Mononuclear cell (primary cell): ENCODE measurements around the gene RELL2. TPM values are rescaled to one million over a fixed set of nuclear protein-coding genes. Genes with fewer than 3 reads are reported as not detected.

Experiments used
- total RNA-seq: library from RNA; depleted of rRNA; stranded (reverse); fragments of >200 nt; gene quantifications from one replicate; pipeline ENCODE4 v1.2.3, GENCODE V29; 2012

The RELL2 gene
- total RNA-seq, 1 donor = 6.6 TPM

Other genes with a start within 250 kb of the RELL2 start
- gene PCDHGB4, start 249.3 kb upstream of the RELL2 start, total RNA-seq = 0.31 TPM
- 0.10 TPM for gene PCDHGA8, start 244.4 kb upstream of the RELL2 start, total RNA-seq
- gene PCDHGB5, start 239.1 kb upstream of the RELL2 start, total RNA-seq = 0.84 TPM
- 0.42 TPM for gene PCDHGA9, start 234.2 kb upstream of the RELL2 start, total RNA-seq
- gene PCDHGB6, start 229.0 kb upstream of the RELL2 start, total RNA-seq = 0.63 TPM
- gene PCDHGA10, start 224.0 kb upstream of the RELL2 start, total RNA-seq = 0.52 TPM
- gene PCDHGB7, start 219.3 kb upstream of the RELL2 start, total RNA-seq = 0.31 TPM
- 0.21 TPM for gene PCDHGA11, start 215.9 kb upstream of the RELL2 start, total RNA-seq
- 0.10 TPM for gene PCDHGA12, start 206.5 kb upstream of the RELL2 start, total RNA-seq
- gene PCDHGC3, start 161.0 kb upstream of the RELL2 start, total RNA-seq = 0.42 TPM
- gene PCDHGC4, start 152.0 kb upstream of the RELL2 start, total RNA-seq = 0.10 TPM
- gene PCDHGC5, start 147.9 kb upstream of the RELL2 start, total RNA-seq = not detected
- 81.9 TPM for gene DIAPH1, start 18.0 kb upstream of the RELL2 start, total RNA-seq
- 30.5 TPM for gene HDAC3, start 148 bp upstream of the RELL2 start, total RNA-seq
- gene FCHSD1, start 14.4 kb downstream of the RELL2 start, total RNA-seq = 41.1 TPM
- gene ARAP3, start 45.2 kb downstream of the RELL2 start, total RNA-seq = 1.4 TPM
- 2.8 TPM for gene PCDH1, start 241.4 kb downstream of the RELL2 start, total RNA-seq